ENCODE measurements around the gene USP28. TPM values are rescaled to one million over a fixed set of nuclear protein-coding genes. Genes with fewer than 3 reads are reported as not detected.
"Not testable (repeated sequence)": the region's sequence is repeated elsewhere in the genome, so short reads cannot be mapped to it uniquely, and the experiment has no call there.

Gene USP28
- polyA plus RNA-seq (2013), result 20.5 and 22.3 TPM in 2 replicates

DNA sequence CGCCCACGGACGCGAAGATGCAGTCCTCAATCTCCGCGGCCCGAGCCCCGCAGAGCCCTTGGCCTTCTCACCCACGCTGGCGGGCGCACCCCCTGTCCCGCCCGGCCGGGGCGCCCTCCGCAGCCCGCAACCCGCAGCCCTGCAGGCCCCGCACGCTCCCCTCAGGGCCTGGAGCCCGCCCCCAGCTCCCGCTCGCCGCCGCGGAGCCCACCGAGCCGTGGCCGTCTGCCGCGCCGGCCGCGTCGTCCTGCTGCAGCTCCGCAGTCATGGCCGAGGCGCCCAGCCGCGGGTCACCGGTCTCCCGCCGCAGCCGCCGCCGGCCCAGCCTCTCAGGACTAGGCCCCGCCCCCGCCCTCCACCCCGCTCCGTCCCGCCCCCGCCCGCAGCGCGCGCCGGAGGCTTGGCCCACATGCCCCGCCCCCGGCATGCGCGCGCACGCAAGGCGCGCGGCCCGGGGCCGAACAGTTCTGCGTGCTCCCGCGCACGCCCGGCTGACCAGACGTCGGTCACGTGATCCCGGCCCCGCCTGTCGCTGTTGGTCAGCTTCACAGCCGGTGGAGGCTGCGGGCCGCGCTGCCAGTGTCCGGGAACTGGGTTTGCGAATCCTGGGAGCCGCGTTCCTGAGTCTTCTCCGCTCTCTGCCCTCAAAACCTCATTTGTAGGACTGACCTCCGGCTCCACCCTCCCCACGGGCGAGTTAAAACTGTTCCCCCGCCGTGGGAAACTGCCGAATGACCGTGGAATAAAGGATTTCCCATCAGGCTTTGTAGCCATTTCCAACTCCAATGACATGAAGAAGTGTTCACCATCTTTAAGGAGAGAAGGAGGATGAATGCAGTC, at the start of gene USP28:
Gene USP28, minus strand, starts transcription at position 339 of the 840 bp plus-strand sequence. Its CDS starts 71 bp downstream, at position 268.
- H2AFZ ChIP-seq (ENCODE audit: insufficient read depth, low read length, poor library complexity), result peak within 1 kb of the TSS; percentile 100
- H3K4me3 ChIP-seq (ENCODE audit: low read depth, low read length), result peak within 1 kb of the TSS; percentile 86
- H4K91ac ChIP-seq (ENCODE audit: low read depth, low read length), result peak within 1 kb of the TSS; percentile 94
- H3K79me1 ChIP-seq (ENCODE audit: low read length), result peaks cover 9% of the 10 kb centered on the region
- peak within 1 kb of the TSS; percentile 98 for H3K18ac ChIP-seq (ENCODE audit: low read length)
- H4K8ac ChIP-seq (ENCODE audit: low read depth, low read length), result peak within 1 kb of the TSS; percentile 100
- H2AK5ac ChIP-seq (ENCODE audit: low read length), result peak within 1 kb of the TSS; percentile 63
- no peaks in the 10 kb centered on the region for H3K27me3 ChIP-seq (ENCODE audit: insufficient read depth, low read length)
- peaks cover 7% of the 10 kb centered on the region for H3K79me2 ChIP-seq (ENCODE audit: control insufficient read depth, insufficient read depth, low read length, poor library complexity)
- H3K9ac ChIP-seq (ENCODE audit: low read length), result peak within 1 kb of the TSS; percentile 95
- peak within 1 kb of the TSS; percentile 96 for H3K4ac ChIP-seq (ENCODE audit: low read depth, low read length)
- no peak within 1 kb of the TSS for H3K23ac ChIP-seq (ENCODE audit: low read length)
- peak within 1 kb of the TSS; percentile 94 for H2BK120ac ChIP-seq (ENCODE audit: insufficient read depth, low read length, poor library complexity)
- peaks cover 2 to 4% of the 10 kb centered on the region in 2 experiments for H3K4me1 ChIP-seq (ENCODE audit: control insufficient read depth in 1 of 2, insufficient read depth in 2 of 2, low read length in 2 of 2)
- peak within 1 kb of the TSS; percentile 90 for H3K27ac ChIP-seq (ENCODE audit: low read depth, low read length)
- H3K36me3 ChIP-seq (ENCODE audit: control insufficient read depth in 1 of 2, insufficient read depth in 2 of 2, low read length in 2 of 2), result no peaks in the 10 kb centered on the region
- no peaks in the 10 kb centered on the region for H3K9me3 ChIP-seq (ENCODE audit: insufficient read depth, low read depth, low read length)
- H2BK12ac ChIP-seq (ENCODE audit: low read length), result peak within 1 kb of the TSS; percentile 83
- DNase-seq, result peak; percentile 98 to 99
- no CpG with 5 or more reads among the region's 95 CpGs for WGBS (ENCODE audit: extremely low coverage, insufficient coverage, insufficient read length)
- peak within 1 kb of the TSS; percentile 83 for H2BK5ac ChIP-seq (ENCODE audit: low read depth, low read length, poor library complexity)
- H4K12ac ChIP-seq (ENCODE audit: low read depth, low read length), result peak within 1 kb of the TSS; percentile 99
- H3K14ac ChIP-seq (ENCODE audit: low read length), result peak within 1 kb of the TSS; percentile 99
- peak within 1 kb of the TSS; percentile 93 for H3K4me2 ChIP-seq (ENCODE audit: low read length)

- Histone ChIP-seq H3K23ac (ENCODE audit: low read length) (no peak overlapping the region), H4K8ac (ENCODE audit: low read depth, low read length) (no peak overlapping the region), H3K9me3 (ENCODE audit: insufficient read depth, low read depth, low read length) (no peaks in the 10 kb centered on the region), H3K4ac (ENCODE audit: low read depth, low read length) (no peak overlapping the region), H3K27me3 (ENCODE audit: insufficient read depth, low read length) (no peaks in the 10 kb centered on the region), H2AFZ (ENCODE audit: insufficient read depth, low read length, poor library complexity) (no peak overlapping the region), H2BK12ac (ENCODE audit: low read length) (no peak overlapping the region), H3K4me1 (ENCODE audit: control insufficient read depth in 1 of 2, insufficient read depth in 2 of 2, low read length in 2 of 2) (no peaks in the 10 kb centered on the region), H3K4me3 (ENCODE audit: low read depth, low read length) (no peak overlapping the region), H2BK120ac (ENCODE audit: insufficient read depth, low read length, poor library complexity) (no peak overlapping the region), H3K79me1 (ENCODE audit: low read length) (no peaks in the 10 kb centered on the region), H3K4me2 (ENCODE audit: low read length) (no peak overlapping the region), H3K79me2 (ENCODE audit: control insufficient read depth, insufficient read depth, low read length, poor library complexity) (no peaks in the 10 kb centered on the region), H2BK5ac (ENCODE audit: low read depth, low read length, poor library complexity) (no peak overlapping the region), H4K91ac (ENCODE audit: low read depth, low read length) (no peak overlapping the region), H2AK5ac (ENCODE audit: low read length) (no peak overlapping the region), H4K12ac (ENCODE audit: low read depth, low read length) (no peak overlapping the region), H3K36me3 (ENCODE audit: control insufficient read depth in 1 of 2, insufficient read depth in 2 of 2, low read length in 2 of 2) (no peaks in the 10 kb centered on the region), H3K27ac (ENCODE audit: low read depth, low read length) (no peak overlapping the region), H3K18ac (ENCODE audit: low read length) (no peak overlapping the region), H3K9ac (ENCODE audit: low read length) (no peak overlapping the region), H3K14ac (ENCODE audit: low read length) (no peak overlapping the region)
- no peak for DNase-seq
- WGBS (ENCODE audit: extremely low coverage, insufficient coverage, insufficient read length), result no CpG with 5 or more reads among the region's 2 CpGs
These were observed 48.2 kb upstream of the USP28 start for GRCh38 chr11:113923572-113923971.

DNA sequence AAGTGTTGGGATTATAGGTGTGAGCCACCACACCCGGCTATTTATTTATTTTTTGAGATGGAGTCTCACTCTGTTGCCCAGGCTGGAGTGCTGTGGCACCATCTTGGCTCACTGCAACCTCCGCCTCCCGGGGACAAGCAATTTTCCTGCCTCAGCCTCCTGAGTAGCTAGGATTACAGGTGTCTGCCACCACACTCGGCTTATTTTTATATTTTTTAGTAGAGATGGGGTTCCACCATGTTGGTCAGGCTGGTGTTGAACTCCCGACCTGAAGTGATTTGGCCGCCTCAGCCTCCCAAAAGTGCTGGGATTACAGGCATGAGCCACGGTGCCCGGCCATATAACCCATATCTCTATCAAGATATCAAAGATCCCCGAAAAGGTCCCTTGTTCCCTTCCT, 36.1 kb upstream of the USP28 start:
- H2BK5ac ChIP-seq (ENCODE audit: low read depth, low read length, poor library complexity); H4K91ac ChIP-seq (ENCODE audit: low read depth, low read length); H3K27me3 ChIP-seq (ENCODE audit: insufficient read depth, low read length); H3K4me1 ChIP-seq (ENCODE audit: control insufficient read depth in 1 of 2, insufficient read depth in 2 of 2, low read length in 2 of 2); H4K12ac ChIP-seq (ENCODE audit: low read depth, low read length); H3K18ac ChIP-seq (ENCODE audit: low read length); H3K23ac ChIP-seq (ENCODE audit: low read length); H3K4ac ChIP-seq (ENCODE audit: low read depth, low read length); H3K36me3 ChIP-seq (ENCODE audit: control insufficient read depth in 1 of 2, insufficient read depth in 2 of 2, low read length in 2 of 2); H3K4me2 ChIP-seq (ENCODE audit: low read length); H3K79me2 ChIP-seq (ENCODE audit: control insufficient read depth, insufficient read depth, low read length, poor library complexity); H3K27ac ChIP-seq (ENCODE audit: low read depth, low read length); H3K14ac ChIP-seq (ENCODE audit: low read length); H4K8ac ChIP-seq (ENCODE audit: low read depth, low read length); H2AFZ ChIP-seq (ENCODE audit: insufficient read depth, low read length, poor library complexity); DNase-seq; H3K9ac ChIP-seq (ENCODE audit: low read length); H3K9me3 ChIP-seq (ENCODE audit: insufficient read depth, low read depth, low read length); H3K79me1 ChIP-seq (ENCODE audit: low read length); H2BK120ac ChIP-seq (ENCODE audit: insufficient read depth, low read length, poor library complexity); H2AK5ac ChIP-seq (ENCODE audit: low read length); H2BK12ac ChIP-seq (ENCODE audit: low read length); H3K4me3 ChIP-seq (ENCODE audit: low read depth, low read length): not testable (repeated sequence)
- no CpG with 5 or more reads among the region's 9 CpGs for WGBS (ENCODE audit: extremely low coverage, insufficient coverage, insufficient read length)

- Histone ChIP-seq H2BK120ac (ENCODE audit: insufficient read depth, low read length, poor library complexity) (no peak overlapping the region), H2BK12ac (ENCODE audit: low read length) (no peak overlapping the region), H3K9me3 (ENCODE audit: insufficient read depth, low read depth, low read length) (no peaks in the 10 kb centered on the region), H3K4ac (ENCODE audit: low read depth, low read length) (no peak overlapping the region), H3K14ac (ENCODE audit: low read length) (no peak overlapping the region), H3K4me3 (ENCODE audit: low read depth, low read length) (no peak overlapping the region), H2BK5ac (ENCODE audit: low read depth, low read length, poor library complexity) (no peak overlapping the region), H3K79me1 (ENCODE audit: low read length) (no peaks in the 10 kb centered on the region), H3K36me3 (ENCODE audit: control insufficient read depth in 1 of 2, insufficient read depth in 2 of 2, low read length in 2 of 2) (no peaks in the 10 kb centered on the region), H4K91ac (ENCODE audit: low read depth, low read length) (no peak overlapping the region), H4K12ac (ENCODE audit: low read depth, low read length) (no peak overlapping the region), H2AK5ac (ENCODE audit: low read length) (no peak overlapping the region), H3K18ac (ENCODE audit: low read length) (no peak overlapping the region), H3K23ac (ENCODE audit: low read length) (no peak overlapping the region), H3K27ac (ENCODE audit: low read depth, low read length) (no peak overlapping the region), H3K4me2 (ENCODE audit: low read length) (no peak overlapping the region), H3K79me2 (ENCODE audit: control insufficient read depth, insufficient read depth, low read length, poor library complexity) (no peaks in the 10 kb centered on the region), H3K27me3 (ENCODE audit: insufficient read depth, low read length) (no peaks in the 10 kb centered on the region), H3K4me1 (ENCODE audit: control insufficient read depth in 1 of 2, insufficient read depth in 2 of 2, low read length in 2 of 2) (no peaks in the 10 kb centered on the region), H3K9ac (ENCODE audit: low read length) (no peak overlapping the region), H4K8ac (ENCODE audit: low read depth, low read length) (no peak overlapping the region), H2AFZ (ENCODE audit: insufficient read depth, low read length, poor library complexity) (no peak overlapping the region)
- DNase-seq, result no peak
- no CpG with 5 or more reads among the region's 9 CpGs for WGBS (ENCODE audit: extremely low coverage, insufficient coverage, insufficient read length)
These were observed 32.7 kb upstream of the USP28 start for GRCh38 chr11:113908098-113908497.

Measured in trophoblast cell (in vitro differentiated cells and primary cell).